A673 (cell line): ENCODE measurements around the gene ATP4A.

ENCODE experiments used
- CTCF ChIP-seq: fragments of 300-800, 200-600 bp; sonication (generic); conservative IDR thresholded peaks from 2 replicates; pipeline ENCODE4 v1.5.1; 2017; ENCODE audit warnings: low read depth, mild to moderate bottlenecking, antibody characterized with exemption, low read length, moderate library complexity, mixed read lengths
- EZH2 ChIP-seq: fragments of 200-600 bp; sonication (generic); IDR thresholded peaks from 2 replicates; pipeline ENCODE4 v1.6.1; 2017; ENCODE audit warnings: borderline replicate concordance, low read depth, mild to moderate bottlenecking, mixed read lengths, antibody characterized with exemption, low read length; ENCODE audit not compliant: poor library complexity, severe bottlenecking

GRCh38 chr19:35558400-35559280 is 4.8 kb downstream of the ATP4A start:
- TF ChIP-seq CTCF (no peak), EZH2 (no peak)
